ENCODE results near the gene PRR13. TPM values are rescaled to one million over a fixed set of nuclear protein-coding genes. Genes with fewer than 3 reads are reported as not detected.
A peak's percentile ranks its signal among the peaks of the same experiment; 100 is the strongest.
"Not testable (repeated sequence)": the region's sequence is repeated elsewhere in the genome, so short reads cannot be mapped to it uniquely, and the experiment has no call there.

PRR13 gene
- total and polyA plus RNA-seq, 4 donors = 94.6 to 224 (median 105) TPM

DNA sequence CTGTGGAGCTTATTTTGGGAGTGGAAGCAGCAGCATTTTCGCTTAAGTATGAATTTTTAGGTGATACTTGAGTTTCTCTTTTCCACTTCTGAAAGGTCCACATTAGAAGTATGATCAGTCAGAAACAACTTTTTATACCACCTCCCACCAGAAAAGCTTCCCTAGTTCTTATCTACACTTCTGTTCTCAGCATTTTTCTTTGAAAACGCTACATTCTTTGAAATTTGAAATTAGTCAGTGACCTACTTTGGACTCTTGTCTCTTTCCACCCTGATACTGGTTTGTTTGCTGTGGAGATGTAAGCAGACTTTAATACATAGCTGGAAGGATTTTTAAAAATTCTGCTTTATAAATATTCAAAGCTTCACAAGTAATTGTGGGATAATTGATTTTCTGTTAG is 32.5 kb downstream of the PRR13 start:
- WGBS, 2 donors = 50 to 55% methylated on average over 2 of the region's 2 CpGs
- H3K4me3 ChIP-seq (ENCODE audit: low read length in 2 of 2) = no peak overlapping the region
- H3K27me3 ChIP-seq (ENCODE audit: control insufficient read depth in 1 of 2, insufficient read depth in 2 of 2, low read length in 1 of 2) = no peaks in the 10 kb centered on the region
- intact Hi-C loops (cut with DNase I) = loop anchor here in 1 of 2 donors (5.0 kb wide), 1 partner anchor 38 kb away; no protein-coding TSS in a partner anchor
- ATAC-seq (ENCODE audit: low FRiP score) = no peak
- H3K9me3 ChIP-seq (ENCODE audit: control insufficient read depth, low read length) = no peaks in the 10 kb centered on the region
- DNase-seq = no peak
- no peaks in the 10 kb centered on the region for H3K4me1 ChIP-seq (ENCODE audit: control insufficient read depth in 1 of 2, insufficient read depth in 2 of 2, low read length in 2 of 2)
- peaks cover 5 to 9% of the 10 kb centered on the region in 2 donors for H3K36me3 ChIP-seq (ENCODE audit: control insufficient read depth in 1 of 2, insufficient read depth in 2 of 2, low read length in 1 of 2)
- no peak overlapping the region for H3K27ac ChIP-seq (ENCODE audit: low read depth in 1 of 2, low read length in 2 of 2)

- ATAC-seq (ENCODE audit: low FRiP score) = no peak
- 53 to 58% methylated on average over 13 of the region's 13 CpGs for WGBS, 2 donors
- Histone ChIP-seq H3K9me3 (ENCODE audit: control insufficient read depth, low read length) (no peaks in the 10 kb centered on the region), H3K4me1 (ENCODE audit: control insufficient read depth in 1 of 2, insufficient read depth in 2 of 2, low read length in 2 of 2) (no peaks in the 10 kb centered on the region), H3K27me3 (ENCODE audit: control insufficient read depth in 1 of 2, insufficient read depth in 2 of 2, low read length in 1 of 2) (no peaks in the 10 kb centered on the region), H3K27ac (ENCODE audit: low read depth in 1 of 2, low read length in 2 of 2) (no peak overlapping the region), H3K36me3 (ENCODE audit: control insufficient read depth in 1 of 2, insufficient read depth in 2 of 2, low read length in 1 of 2) (peaks cover 5 to 9% of the 10 kb centered on the region in 2 donors), H3K4me3 (ENCODE audit: low read length in 2 of 2) (no peak overlapping the region)
- no peak for DNase-seq
- intact Hi-C loops (cut with DNase I) = loop anchor here in 1 of 2 donors (5.0 kb wide), 1 partner anchor 37 kb away; no protein-coding TSS in a partner anchor
Measured at GRCh38 chr12:53474819-53475218, 33.3 kb downstream of the PRR13 start.

DNA sequence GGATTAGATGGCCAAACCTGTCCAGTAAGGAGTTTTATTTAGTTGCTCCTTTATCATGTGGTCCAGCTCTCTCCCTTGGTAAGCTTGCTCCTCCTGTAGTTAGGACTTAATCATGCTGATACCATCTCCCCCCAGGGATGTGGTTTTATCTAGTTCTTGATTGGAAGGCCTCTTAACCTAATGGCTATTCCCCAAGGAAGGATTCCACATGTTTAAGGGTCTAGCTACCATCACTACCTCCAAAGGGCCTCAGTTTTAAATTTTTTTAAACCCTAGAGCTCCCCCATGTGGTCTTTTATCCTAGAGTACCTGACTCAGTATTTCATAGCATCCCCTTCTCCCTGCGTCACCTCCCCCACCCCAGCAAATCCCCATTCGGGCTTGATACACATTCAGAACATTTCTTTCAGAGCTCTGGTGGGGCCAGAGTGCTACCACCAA is 35.3 kb downstream of the PRR13 start:
- intact Hi-C loops (cut with DNase I) = no loop called here
- H3K27me3 ChIP-seq (ENCODE audit: control insufficient read depth in 1 of 2, insufficient read depth in 2 of 2, low read length in 1 of 2) = no peaks in the 10 kb centered on the region
- peak overlapping the region in 1 of 2 donors; percentile 4 for H3K27ac ChIP-seq (ENCODE audit: low read depth in 1 of 2, low read length in 2 of 2)
- no peak overlapping the region for H3K4me3 ChIP-seq (ENCODE audit: low read length in 2 of 2)
- DNase-seq (no peak), ATAC-seq (ENCODE audit: low FRiP score) (no peak)
- no peaks in the 10 kb centered on the region for H3K4me1 ChIP-seq (ENCODE audit: control insufficient read depth in 1 of 2, insufficient read depth in 2 of 2, low read length in 2 of 2)
- H3K9me3 ChIP-seq (ENCODE audit: control insufficient read depth, low read length) = no peaks in the 10 kb centered on the region
- 61 to 67% methylated on average over 2 of the region's 2 CpGs for WGBS, 2 donors
- peaks cover 6 to 12% of the 10 kb centered on the region in 2 donors for H3K36me3 ChIP-seq (ENCODE audit: control insufficient read depth in 1 of 2, insufficient read depth in 2 of 2, low read length in 1 of 2)

GRCh38 chr12:53478865-53479264 is 37.3 kb downstream of the PRR13 start:
- H3K27ac ChIP-seq (ENCODE audit: low read depth in 1 of 2, low read length in 2 of 2) = peak overlapping the region in 1 of 2 donors; percentile 6
- intact Hi-C loops (cut with DNase I) = no loop called here
- no peak overlapping the region for H3K4me3 ChIP-seq (ENCODE audit: low read length in 2 of 2)
- H3K4me1 ChIP-seq (ENCODE audit: control insufficient read depth in 1 of 2, insufficient read depth in 2 of 2, low read length in 2 of 2) = no peaks in the 10 kb centered on the region
- DNase-seq (no peak), ATAC-seq (ENCODE audit: low FRiP score) (no peak)
- peaks cover 7 to 8% of the 10 kb centered on the region in 2 donors for H3K36me3 ChIP-seq (ENCODE audit: control insufficient read depth in 1 of 2, insufficient read depth in 2 of 2, low read length in 1 of 2)
- no peaks in the 10 kb centered on the region for H3K27me3 ChIP-seq (ENCODE audit: control insufficient read depth in 1 of 2, insufficient read depth in 2 of 2, low read length in 1 of 2)
- H3K9me3 ChIP-seq (ENCODE audit: control insufficient read depth, low read length) = no peaks in the 10 kb centered on the region
- WGBS, 2 donors = 32 to 39% methylated on average over 1 of the region's 1 CpG

DNA sequence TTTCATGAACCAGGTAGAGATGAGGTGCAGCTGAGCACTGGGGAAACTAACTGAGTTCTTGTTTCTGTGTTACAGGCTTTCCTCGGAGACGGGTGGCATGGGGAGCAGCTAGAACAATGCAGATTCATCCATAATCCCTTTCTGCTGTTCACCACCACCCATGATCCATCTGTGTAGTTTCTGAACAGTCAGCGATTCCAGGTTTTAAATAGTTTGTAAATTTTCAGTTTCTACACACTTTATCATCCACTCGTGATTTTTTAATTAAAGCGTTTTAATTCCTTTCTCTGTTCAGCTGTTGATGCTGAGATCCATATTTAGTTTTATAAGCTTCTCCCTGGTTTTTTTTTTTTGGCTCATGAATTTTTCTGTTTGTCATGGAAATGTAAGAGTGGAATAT is 37.8 kb downstream of the PRR13 start:
- intact Hi-C loops (cut with DNase I) = no loop called here

GRCh38 chr12:53480491-53481442 is 39.2 kb downstream of the PRR13 start:
- DNase-seq = no peak
- peak overlapping the region in 1 of 2 donors; percentile 10 for H3K27ac ChIP-seq (ENCODE audit: low read depth in 1 of 2, low read length in 2 of 2)

More for the DNA sequence above, 37.8 kb downstream of the PRR13 start:
- Histone ChIP-seq H3K36me3 (ENCODE audit: control insufficient read depth in 1 of 2, insufficient read depth in 2 of 2, low read length in 1 of 2) (peaks cover 7 to 8% of the 10 kb centered on the region in 2 donors), H3K27ac (ENCODE audit: low read depth in 1 of 2, low read length in 2 of 2) (no peak overlapping the region), H3K4me1 (ENCODE audit: control insufficient read depth in 1 of 2, insufficient read depth in 2 of 2, low read length in 2 of 2) (no peaks in the 10 kb centered on the region), H3K9me3 (ENCODE audit: control insufficient read depth, low read length) (no peaks in the 10 kb centered on the region), H3K27me3 (ENCODE audit: control insufficient read depth in 1 of 2, insufficient read depth in 2 of 2, low read length in 1 of 2) (no peaks in the 10 kb centered on the region), H3K4me3 (ENCODE audit: low read length in 2 of 2) (no peak overlapping the region)
- DNase-seq (no peak), ATAC-seq (ENCODE audit: low FRiP score) (no peak)
- WGBS, 2 donors = 59 to 70% methylated on average over 5 of the region's 5 CpGs

DNA sequence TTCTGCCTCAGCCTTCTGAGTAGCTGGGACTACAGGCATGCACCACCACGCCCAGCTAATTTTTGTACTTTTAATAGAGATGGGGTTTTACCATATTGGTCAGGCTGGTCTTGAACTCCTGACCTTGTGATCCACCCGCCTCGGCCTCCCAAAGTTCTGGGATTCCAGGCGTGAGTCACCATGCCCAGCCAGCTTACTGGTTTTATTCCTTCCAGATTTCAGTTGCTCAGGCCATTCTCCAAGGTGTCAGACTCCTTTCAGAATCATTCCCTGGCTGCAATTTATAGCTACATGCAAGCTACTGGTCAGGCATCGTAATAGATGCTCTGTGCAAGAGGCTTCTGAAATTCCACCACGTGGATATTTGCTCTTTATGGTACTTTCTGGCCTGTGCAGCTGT is 39.9 kb downstream of the PRR13 start:
- ATAC-seq (ENCODE audit: low FRiP score); H3K9me3 ChIP-seq (ENCODE audit: control insufficient read depth, low read length); intact Hi-C loops (cut with DNase I); H3K4me1 ChIP-seq (ENCODE audit: control insufficient read depth in 1 of 2, insufficient read depth in 2 of 2, low read length in 2 of 2); H3K27ac ChIP-seq (ENCODE audit: low read depth in 1 of 2, low read length in 2 of 2); DNase-seq; H3K27me3 ChIP-seq (ENCODE audit: control insufficient read depth in 1 of 2, insufficient read depth in 2 of 2, low read length in 1 of 2); H3K36me3 ChIP-seq (ENCODE audit: control insufficient read depth in 1 of 2, insufficient read depth in 2 of 2, low read length in 1 of 2); H3K4me3 ChIP-seq (ENCODE audit: low read length in 2 of 2): not testable (repeated sequence)
- WGBS, 2 donors = 46 to 51% methylated on average over 6 of the region's 6 CpGs

More at GRCh38 chr12:53480491-53481442, 39.2 kb downstream of the PRR13 start:
- 62 to 66% methylated on average over 12 of the region's 12 CpGs for WGBS, 2 donors
- no peak for ATAC-seq (ENCODE audit: low FRiP score)
- Histone ChIP-seq H3K27me3 (ENCODE audit: control insufficient read depth in 1 of 2, insufficient read depth in 2 of 2, low read length in 1 of 2) (no peaks in the 10 kb centered on the region), H3K9me3 (ENCODE audit: control insufficient read depth, low read length) (no peaks in the 10 kb centered on the region), H3K4me1 (ENCODE audit: control insufficient read depth in 1 of 2, insufficient read depth in 2 of 2, low read length in 2 of 2) (no peaks in the 10 kb centered on the region), H3K36me3 (ENCODE audit: control insufficient read depth in 1 of 2, insufficient read depth in 2 of 2, low read length in 1 of 2) (peaks cover 6 to 7% of the 10 kb centered on the region in 2 donors), H3K4me3 (ENCODE audit: low read length in 2 of 2) (no peak overlapping the region)
- intact Hi-C loops (cut with DNase I) = no loop called here

- no peak overlapping the region for H3K4me3 ChIP-seq (ENCODE audit: low read length in 2 of 2)
- no peaks in the 10 kb centered on the region for H3K4me1 ChIP-seq (ENCODE audit: control insufficient read depth in 1 of 2, insufficient read depth in 2 of 2, low read length in 2 of 2)
- ATAC-seq (ENCODE audit: low FRiP score) = no peak
- 65 to 66% methylated on average over 9 of the region's 9 CpGs for WGBS, 2 donors
- peaks cover 5 to 6% of the 10 kb centered on the region in 2 donors for H3K36me3 ChIP-seq (ENCODE audit: control insufficient read depth in 1 of 2, insufficient read depth in 2 of 2, low read length in 1 of 2)
- DNase-seq = no peak
- H3K27ac ChIP-seq (ENCODE audit: low read depth in 1 of 2, low read length in 2 of 2) = peak overlapping the region in 1 of 2 donors; percentile 14
- no peaks in the 10 kb centered on the region for H3K27me3 ChIP-seq (ENCODE audit: control insufficient read depth in 1 of 2, insufficient read depth in 2 of 2, low read length in 1 of 2)
- H3K9me3 ChIP-seq (ENCODE audit: control insufficient read depth, low read length) = no peaks in the 10 kb centered on the region
- intact Hi-C loops (cut with DNase I) = no loop called here
Measured at GRCh38 chr12:53481939-53482586, 40.5 kb downstream of the PRR13 start.

Measured in aorta (tissue), 5 donors.